ENCODE measurements around the gene STK32A. TPM values are rescaled to one million over a fixed set of nuclear protein-coding genes. Genes with fewer than 3 reads are reported as not detected.
"Not testable (repeated sequence)": the region's sequence is repeated elsewhere in the genome, so short reads cannot be mapped to it uniquely, and the experiment has no call there.

The STK32A gene
- total RNA-seq, 1 experiment from 2014 or later = 41.2 TPM

- in situ Hi-C loops (cut with HindIII; ENCODE audit: low pct_unique_long_range_greater_than_20kb, low sequenced_read_pairs) = no loop called here
- DNase-seq (ENCODE audit: low read depth, low spot score) = no peak
These were observed 83.3 kb downstream of the STK32A start for GRCh38 chr5:147317978-147318684.

GRCh38 chr5:147321569-147321968, 86.7 kb downstream of the STK32A start:
- in situ Hi-C loops (cut with HindIII; ENCODE audit: low pct_unique_long_range_greater_than_20kb, low sequenced_read_pairs) = no loop called here

GRCh38 chr5:147327421-147327820, 92.6 kb downstream of the STK32A start:
- in situ Hi-C loops (cut with HindIII; ENCODE audit: low pct_unique_long_range_greater_than_20kb, low sequenced_read_pairs) = no loop called here
- DNase-seq (ENCODE audit: low read depth, low spot score) = no peak

More at GRCh38 chr5:147321569-147321968, 86.7 kb downstream of the STK32A start:
- no peak for DNase-seq (ENCODE audit: low read depth, low spot score)

GRCh38 chr5:147327905-147328304, 93.1 kb downstream of the STK32A start:
- in situ Hi-C loops (cut with HindIII; ENCODE audit: low pct_unique_long_range_greater_than_20kb, low sequenced_read_pairs) = no loop called here
- DNase-seq (ENCODE audit: low read depth, low spot score) = no peak

GRCh38 chr5:147332658-147333057, 97.8 kb downstream of the STK32A start:
- DNase-seq (ENCODE audit: low read depth, low spot score) = no peak
- in situ Hi-C loops (cut with HindIII; ENCODE audit: low pct_unique_long_range_greater_than_20kb, low sequenced_read_pairs) = no loop called here

- no peak for DNase-seq (ENCODE audit: low read depth, low spot score)
- in situ Hi-C loops (cut with HindIII; ENCODE audit: low pct_unique_long_range_greater_than_20kb, low sequenced_read_pairs) = no loop called here
These were observed 102.0 kb downstream of the STK32A start for GRCh38 chr5:147336876-147337275.

GRCh38 chr5:147339313-147339712, 104.5 kb downstream of the STK32A start:
- in situ Hi-C loops (cut with HindIII; ENCODE audit: low pct_unique_long_range_greater_than_20kb, low sequenced_read_pairs) = no loop called here

GRCh38 chr5:147340941-147341340, 106.1 kb downstream of the STK32A start:
- in situ Hi-C loops (cut with HindIII; ENCODE audit: low pct_unique_long_range_greater_than_20kb, low sequenced_read_pairs) = no loop called here
- no peak for DNase-seq (ENCODE audit: low read depth, low spot score)

More at GRCh38 chr5:147339313-147339712, 104.5 kb downstream of the STK32A start:
- DNase-seq (ENCODE audit: low read depth, low spot score) = peak; percentile 33

- in situ Hi-C loops (cut with HindIII; ENCODE audit: low pct_unique_long_range_greater_than_20kb, low sequenced_read_pairs) = no loop called here
- no peak for DNase-seq (ENCODE audit: low read depth, low spot score)
These were observed 106.5 kb downstream of the STK32A start for GRCh38 chr5:147341345-147341744.

GRCh38 chr5:147344861-147345260, 110.0 kb downstream of the STK32A start:
- in situ Hi-C loops (cut with HindIII; ENCODE audit: low pct_unique_long_range_greater_than_20kb, low sequenced_read_pairs) = no loop called here
- DNase-seq (ENCODE audit: low read depth, low spot score) = no peak

- in situ Hi-C loops (cut with HindIII; ENCODE audit: low pct_unique_long_range_greater_than_20kb, low sequenced_read_pairs) = no loop called here
- peak; percentile 99 for DNase-seq (ENCODE audit: low read depth, low spot score)
These were observed 111.3 kb downstream of the STK32A start for GRCh38 chr5:147346006-147346561.

GRCh38 chr5:147348046-147348445, 113.2 kb downstream of the STK32A start:
- no peak for DNase-seq (ENCODE audit: low read depth, low spot score)
- in situ Hi-C loops (cut with HindIII; ENCODE audit: low pct_unique_long_range_greater_than_20kb, low sequenced_read_pairs) = no loop called here

- in situ Hi-C loops (cut with HindIII; ENCODE audit: low pct_unique_long_range_greater_than_20kb, low sequenced_read_pairs) = no loop called here
- DNase-seq (ENCODE audit: low read depth, low spot score) = no peak
These were observed 113.6 kb downstream of the STK32A start for GRCh38 chr5:147348451-147348850.

GRCh38 chr5:147349241-147349640, 114.4 kb downstream of the STK32A start:
- in situ Hi-C loops (cut with HindIII; ENCODE audit: low pct_unique_long_range_greater_than_20kb, low sequenced_read_pairs) = no loop called here
- DNase-seq (ENCODE audit: low read depth, low spot score) = peak; percentile 55

GRCh38 chr5:147359101-147359500, 124.3 kb downstream of the STK32A start:
- DNase-seq (ENCODE audit: low read depth, low spot score) = no peak
- in situ Hi-C loops (cut with HindIII; ENCODE audit: low pct_unique_long_range_greater_than_20kb, low sequenced_read_pairs) = no loop called here

- no peak for DNase-seq (ENCODE audit: low read depth, low spot score)
- in situ Hi-C loops (cut with HindIII; ENCODE audit: low pct_unique_long_range_greater_than_20kb, low sequenced_read_pairs) = no loop called here
These were observed 124.8 kb downstream of the STK32A start for GRCh38 chr5:147359581-147359980.

- in situ Hi-C loops (cut with HindIII; ENCODE audit: low pct_unique_long_range_greater_than_20kb, low sequenced_read_pairs) = no loop called here
- DNase-seq (ENCODE audit: low read depth, low spot score) = no peak
These were observed 126.0 kb downstream of the STK32A start for GRCh38 chr5:147360816-147361215.

- peak; percentile 83 for DNase-seq (ENCODE audit: low read depth, low spot score)
- in situ Hi-C loops (cut with HindIII; ENCODE audit: low pct_unique_long_range_greater_than_20kb, low sequenced_read_pairs) = no loop called here
These were observed 126.8 kb downstream of the STK32A start for GRCh38 chr5:147361441-147362175.

GRCh38 chr5:147367381-147367780, 132.6 kb downstream of the STK32A start:
- DNase-seq (ENCODE audit: low read depth, low spot score); in situ Hi-C loops (cut with HindIII; ENCODE audit: low pct_unique_long_range_greater_than_20kb, low sequenced_read_pairs): not testable (repeated sequence)

Data from SK-MEL-5 (cell line).